Brain microvascular endothelial cell (primary cell): ENCODE data around the gene SPDYE2.
"Not testable (repeated sequence)": the region's sequence is repeated elsewhere in the genome, so short reads cannot be mapped to it uniquely, and the experiment has no call there.

ENCODE experiments used
- DNase-seq: peaks from one replicate; pipeline ENCODE4 v3.0.0-alpha.2; 2020
- H3K27ac ChIP-seq: fragments of 250-450 bp; sonication (Bioruptor Pico); 2 replicates; pipeline ENCODE4 v1.5.1; 2020; ENCODE audit warnings: mild to moderate bottlenecking, moderate library complexity
- H3K27me3 ChIP-seq: fragments of 250-450 bp; sonication (Bioruptor Pico); replicated peaks from 2 replicates; pipeline ENCODE4 v1.5.1; 2020; ENCODE audit warnings: mild to moderate bottlenecking
- H3K36me3 ChIP-seq: fragments of 250-450 bp; sonication (Bioruptor Pico); replicated peaks from 2 replicates; pipeline ENCODE4 v1.5.1; 2020; ENCODE audit warnings: mild to moderate bottlenecking
- H3K4me3 ChIP-seq: 2 replicates; pipeline ENCODE4 v1.5.1; 2011; ENCODE audit warnings: low read depth, mild to moderate bottlenecking, control low read depth, low read length, moderate library complexity
- in situ Hi-C: cut with HindIII; loops from 2 replicates; pipeline ENCODE4 v1.10.0; 2017; ENCODE audit warnings: low sequenced_read_pairs, low pct_ligation_motif_present

SPDYE2 gene

GRCh38 chr7:102550808-102551422 is at the start of gene SPDYE2:
Gene SPDYE2, plus strand, starts transcription at chr7:102551226. Its CDS starts 2,030 bp downstream, at chr7:102553256.
- H3K36me3 ChIP-seq, DNase-seq, H3K4me3 ChIP-seq, H3K27me3 ChIP-seq, H3K27ac ChIP-seq, in situ Hi-C loops: not testable (repeated sequence)

- DNase-seq, H3K4me3 ChIP-seq, H3K36me3 ChIP-seq, H3K27ac ChIP-seq, H3K27me3 ChIP-seq, in situ Hi-C loops: not testable (repeated sequence)
Measured at GRCh38 chr7:102503141-102503540, 47.9 kb upstream of the SPDYE2 start.

GRCh38 chr7:102505298-102506185 is 45.5 kb upstream of the SPDYE2 start:
- in situ Hi-C loops, H3K4me3 ChIP-seq, H3K36me3 ChIP-seq, H3K27ac ChIP-seq, H3K27me3 ChIP-seq: not testable (repeated sequence)
- peak; percentile 20 for DNase-seq

GRCh38 chr7:102507410-102508088 is 43.5 kb upstream of the SPDYE2 start:
- DNase-seq, H3K27me3 ChIP-seq, in situ Hi-C loops, H3K36me3 ChIP-seq, H3K4me3 ChIP-seq, H3K27ac ChIP-seq: not testable (repeated sequence)

GRCh38 chr7:102510575-102510974 is 40.5 kb upstream of the SPDYE2 start:
- H3K36me3 ChIP-seq, DNase-seq, H3K27ac ChIP-seq, H3K4me3 ChIP-seq, H3K27me3 ChIP-seq, in situ Hi-C loops: not testable (repeated sequence)

GRCh38 chr7:102511860-102512522 is 39.0 kb upstream of the SPDYE2 start:
- H3K27ac ChIP-seq, H3K27me3 ChIP-seq, H3K4me3 ChIP-seq, DNase-seq, in situ Hi-C loops, H3K36me3 ChIP-seq: not testable (repeated sequence)

- H3K27ac ChIP-seq, H3K27me3 ChIP-seq, H3K36me3 ChIP-seq, in situ Hi-C loops, DNase-seq: not testable (repeated sequence)
- peak overlapping the region; percentile 24 for H3K4me3 ChIP-seq
Measured at GRCh38 chr7:102512642-102513221, 38.3 kb upstream of the SPDYE2 start.

- in situ Hi-C loops, H3K27me3 ChIP-seq, DNase-seq, H3K4me3 ChIP-seq, H3K27ac ChIP-seq, H3K36me3 ChIP-seq: not testable (repeated sequence)
Measured at GRCh38 chr7:102514881-102515721, 35.9 kb upstream of the SPDYE2 start.

GRCh38 chr7:102515889-102516288 is 35.1 kb upstream of the SPDYE2 start:
- in situ Hi-C loops, DNase-seq, H3K4me3 ChIP-seq, H3K27me3 ChIP-seq, H3K27ac ChIP-seq, H3K36me3 ChIP-seq: not testable (repeated sequence)

GRCh38 chr7:102516951-102517350 is 34.1 kb upstream of the SPDYE2 start:
- DNase-seq, H3K36me3 ChIP-seq, H3K4me3 ChIP-seq, H3K27me3 ChIP-seq, in situ Hi-C loops, H3K27ac ChIP-seq: not testable (repeated sequence)

- H3K36me3 ChIP-seq, H3K27ac ChIP-seq, H3K27me3 ChIP-seq, H3K4me3 ChIP-seq, DNase-seq, in situ Hi-C loops: not testable (repeated sequence)
Measured at GRCh38 chr7:102517550-102518147, 33.4 kb upstream of the SPDYE2 start, which contains the start of gene RASA4B. Gene RASA4B, minus strand, starts transcription at chr7:102517777. Its CDS starts 67 bp downstream, at chr7:102517710.

- H3K36me3 ChIP-seq, DNase-seq, H3K4me3 ChIP-seq, H3K27ac ChIP-seq, in situ Hi-C loops, H3K27me3 ChIP-seq: not testable (repeated sequence)
Measured at GRCh38 chr7:102520797-102521196, 30.2 kb upstream of the SPDYE2 start.

GRCh38 chr7:102524803-102525202 is 26.2 kb upstream of the SPDYE2 start:
- H3K4me3 ChIP-seq, H3K27ac ChIP-seq, in situ Hi-C loops, DNase-seq, H3K27me3 ChIP-seq, H3K36me3 ChIP-seq: not testable (repeated sequence)
